Activated T-cell treated with anti-CD3 and anti-CD28 coated beads, Interleukin-2, amount 50 U/mL, for 72 hours (primary cell): ENCODE data around the gene ZC3H7A. TPM values are rescaled to one million over a fixed set of nuclear protein-coding genes. Genes with fewer than 3 reads are reported as not detected.
"Not testable (repeated sequence)": the region's sequence is repeated elsewhere in the genome, so short reads cannot be mapped to it uniquely, and the experiment has no call there.

Experiments used
- ATAC-seq, 2 donors: fragments of 150-1000 bp; cut with Tn5 transposase; replicated peaks in 1 of 2; 2 replicates each; pipeline ENCODE4 v1.10.0; 2021; ENCODE audit warnings: moderate library complexity in 2 of 2, mild to moderate bottlenecking in 1 of 2
- DNase-seq, 2 donors: peaks; one replicate each; pipeline ENCODE4 v3.0.0; 2021 to 2022; ENCODE audit warnings: mixed read lengths in 1 of 2
- H3K27ac Mint-ChIP-seq: one replicate; pipeline ENCODE4 v1.8.0; 2022; ENCODE audit warnings: mild to moderate bottlenecking, moderate library complexity, mixed read lengths
- H3K27me3 Mint-ChIP-seq: one replicate; pipeline ENCODE4 v1.8.0; 2022; ENCODE audit warnings: low read depth, mixed read lengths
- H3K36me3 Mint-ChIP-seq, 2 donors: one replicate each; pipeline ENCODE4 v1.8.0; 2022; ENCODE audit warnings: mixed read lengths in 2 of 2, mild to moderate bottlenecking in 1 of 2; ENCODE audit not compliant: insufficient read depth in 2 of 2
- H3K4me1 Mint-ChIP-seq: one replicate; pipeline ENCODE4 v1.8.0; 2022; ENCODE audit warnings: low read depth, mixed read lengths
- H3K4me3 Mint-ChIP-seq, 2 donors: one replicate each; pipeline ENCODE4 v1.8.0; 2022; ENCODE audit warnings: mild to moderate bottlenecking in 2 of 2, mixed read lengths in 2 of 2, moderate library complexity in 2 of 2
- H3K9me3 Mint-ChIP-seq, 2 donors: one replicate each; pipeline ENCODE4 v1.8.0; 2022; ENCODE audit warnings: mixed read lengths in 2 of 2
- total RNA-seq, 2 donors: library from RNA; stranded (reverse); gene quantifications; one replicate each; pipeline ENCODE4 v1.2.3, GENCODE V29; 2022

ZC3H7A gene
- total RNA-seq, 2 donors from 2014 or later: 96.3 to 105 TPM

- H3K27me3 Mint-ChIP-seq, DNase-seq, H3K4me3 Mint-ChIP-seq, H3K27ac Mint-ChIP-seq, H3K4me1 Mint-ChIP-seq, H3K9me3 Mint-ChIP-seq, H3K36me3 Mint-ChIP-seq, ATAC-seq: not testable (repeated sequence)
Observed at GRCh38 chr16:11823645-11824044, 26.6 kb upstream of the ZC3H7A start.

DNA sequence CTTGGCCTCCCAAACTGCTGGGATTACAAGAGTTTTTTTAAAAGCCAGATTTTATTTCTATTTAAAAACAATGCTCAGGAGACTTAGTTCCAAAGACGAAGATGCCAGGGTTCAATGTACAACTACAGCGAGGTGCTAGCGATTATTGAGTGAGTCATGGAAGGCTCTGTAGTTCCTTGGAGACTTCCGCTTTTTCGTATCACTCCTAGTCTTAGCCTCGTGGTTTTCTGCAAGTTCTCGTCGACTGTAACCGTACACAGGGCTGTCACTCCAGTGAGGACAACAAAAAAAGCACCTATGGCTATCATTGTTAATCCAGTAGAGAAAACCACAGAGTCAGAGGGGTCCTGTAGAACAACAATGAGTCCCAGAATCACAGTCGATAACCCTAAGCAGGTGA lies 22.7 kb upstream of the ZC3H7A start:
- ATAC-seq: no peak
- Mint-ChIP-seq H3K4me1 (no peaks in the 10 kb centered on the region), H3K27me3 (no peaks in the 10 kb centered on the region), H3K27ac (no peak overlapping the region), H3K36me3 (no peaks in the 10 kb centered on the region), H3K9me3 (no peaks in the 10 kb centered on the region), H3K4me3 (no peak overlapping the region)
- no peak for DNase-seq

- not testable (repeated sequence) for H3K36me3 Mint-ChIP-seq
Observed at GRCh38 chr16:11818970-11819369, 21.9 kb upstream of the ZC3H7A start.

DNA sequence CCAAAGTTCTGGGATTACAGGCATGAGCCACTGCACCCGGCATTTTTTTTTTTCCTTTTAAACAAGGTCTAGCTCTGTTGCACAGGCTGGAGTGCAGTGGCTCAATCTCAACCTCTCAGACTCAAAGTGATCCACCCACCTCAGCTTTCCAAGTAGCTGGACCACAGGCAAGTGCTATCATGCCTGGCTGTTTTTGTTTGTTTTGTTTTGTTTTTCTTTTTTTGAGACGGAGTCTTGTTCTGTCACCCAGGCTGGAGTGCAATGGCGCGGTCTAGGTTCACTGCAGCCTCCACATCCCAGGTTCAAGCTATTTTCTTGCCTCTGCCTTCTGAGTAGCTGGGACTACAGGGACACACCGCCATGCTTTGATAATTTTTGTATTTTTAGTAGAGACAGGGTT lies 19.1 kb upstream of the ZC3H7A start:
- Mint-ChIP-seq H3K4me1 (no peaks in the 10 kb centered on the region), H3K4me3 (no peak overlapping the region), H3K27ac (no peak overlapping the region), H3K27me3 (no peaks in the 10 kb centered on the region), H3K36me3 (no peaks in the 10 kb centered on the region), H3K9me3 (no peaks in the 10 kb centered on the region)
- ATAC-seq (no peak), DNase-seq (no peak)

More at GRCh38 chr16:11818970-11819369, 21.9 kb upstream of the ZC3H7A start:
- H3K27ac Mint-ChIP-seq, H3K9me3 Mint-ChIP-seq, H3K4me3 Mint-ChIP-seq, ATAC-seq, H3K27me3 Mint-ChIP-seq, H3K4me1 Mint-ChIP-seq, DNase-seq: not testable (repeated sequence)

GRCh38 chr16:11814800-11815199 lies 17.7 kb upstream of the ZC3H7A start:
- not testable (repeated sequence) for H3K9me3 Mint-ChIP-seq, DNase-seq, H3K27ac Mint-ChIP-seq, H3K4me3 Mint-ChIP-seq, ATAC-seq, H3K36me3 Mint-ChIP-seq, H3K27me3 Mint-ChIP-seq, H3K4me1 Mint-ChIP-seq

DNA sequence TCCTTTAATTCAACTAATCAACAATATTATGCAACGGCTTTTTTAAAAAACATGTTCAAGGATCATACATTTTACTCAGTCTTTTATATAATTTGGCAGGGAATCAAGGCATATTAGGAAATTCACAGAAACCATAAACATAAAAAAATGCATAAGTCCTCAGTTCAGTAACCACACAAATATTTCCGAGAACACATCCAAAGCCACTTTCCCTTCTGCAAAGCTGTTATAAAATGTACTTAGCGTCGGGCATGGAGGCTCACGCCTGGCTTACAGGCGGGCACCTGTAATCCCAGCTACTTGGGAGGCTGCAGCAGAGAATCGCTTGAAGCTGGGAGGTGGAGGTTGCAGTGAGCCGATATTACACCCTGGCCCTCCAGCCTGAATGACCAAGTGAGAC lies 9.7 kb upstream of the ZC3H7A start:
- H3K36me3 Mint-ChIP-seq: peaks cover 2 to 4% of the 10 kb centered on the region in 2 donors
- DNase-seq (no peak), ATAC-seq (no peak)
- no peak overlapping the region for H3K27ac Mint-ChIP-seq
- no peaks in the 10 kb centered on the region for H3K9me3 Mint-ChIP-seq
- H3K4me3 Mint-ChIP-seq: no peak overlapping the region
- H3K27me3 Mint-ChIP-seq: no peaks in the 10 kb centered on the region
- H3K4me1 Mint-ChIP-seq: peaks cover 15% of the 10 kb centered on the region

- Mint-ChIP-seq H3K36me3 (peaks cover 2 to 4% of the 10 kb centered on the region in 2 donors), H3K9me3 (no peaks in the 10 kb centered on the region), H3K4me1 (peaks cover 22% of the 10 kb centered on the region), H3K27ac (no peak overlapping the region), H3K4me3 (no peak overlapping the region), H3K27me3 (no peaks in the 10 kb centered on the region)
- DNase-seq: no peak
- no peak for ATAC-seq
Observed at GRCh38 chr16:11805556-11805955, 8.5 kb upstream of the ZC3H7A start.

DNA sequence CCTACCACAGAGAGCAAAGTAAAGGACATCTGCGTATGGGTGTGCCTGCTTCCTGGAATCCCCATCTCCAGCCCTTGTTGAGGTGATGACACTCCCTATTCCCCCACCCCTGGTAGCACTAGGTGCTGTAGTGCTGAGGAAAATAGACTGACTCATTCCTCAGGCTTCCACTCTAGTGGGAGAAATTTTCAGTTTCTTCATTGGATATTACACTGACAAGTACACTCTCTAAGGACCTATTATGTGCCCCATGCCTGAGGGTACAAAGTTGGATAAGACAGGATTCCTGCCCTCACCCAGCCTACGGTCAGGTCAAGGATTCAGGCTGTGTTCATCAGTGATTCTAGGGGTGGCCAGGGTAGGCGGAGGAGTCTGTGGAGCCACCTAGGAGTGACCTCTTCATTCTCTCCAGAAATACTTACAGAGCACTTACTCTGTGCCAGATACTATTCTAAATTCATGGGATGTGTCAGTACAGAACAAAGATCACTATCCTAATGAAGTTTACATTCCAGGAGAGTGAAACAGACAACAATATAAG lies 4.5 kb upstream of the ZC3H7A start:
- no peak for DNase-seq
- H3K9me3 Mint-ChIP-seq: no peaks in the 10 kb centered on the region
- H3K36me3 Mint-ChIP-seq: peaks cover 2 to 3% of the 10 kb centered on the region in 2 donors
- no peak overlapping the region for H3K27ac Mint-ChIP-seq
- H3K27me3 Mint-ChIP-seq: no peaks in the 10 kb centered on the region
- peaks cover 42% of the 10 kb centered on the region for H3K4me1 Mint-ChIP-seq
- H3K4me3 Mint-ChIP-seq: no peak overlapping the region
- no peak for ATAC-seq

DNA sequence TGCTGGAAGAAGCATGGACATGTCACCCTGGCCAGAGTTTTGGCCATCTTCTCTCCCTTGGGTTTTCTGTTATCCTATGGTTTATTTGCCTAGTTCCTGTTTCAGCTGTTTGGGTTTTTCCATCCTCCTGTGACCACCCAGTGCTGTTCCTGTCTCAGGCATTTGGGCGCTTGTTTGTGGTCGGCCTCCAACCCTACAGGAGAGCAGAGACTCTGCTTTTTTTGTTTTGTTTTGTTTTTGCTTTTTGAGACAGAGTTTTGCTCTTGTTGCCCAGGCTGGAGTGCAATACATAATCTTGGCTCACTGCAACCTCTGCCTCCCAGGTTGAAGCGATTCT lies 3.3 kb upstream of the ZC3H7A start:
- no peaks in the 10 kb centered on the region for H3K27me3 Mint-ChIP-seq
- H3K36me3 Mint-ChIP-seq: peaks cover 4 to 10% of the 10 kb centered on the region in 2 donors
- H3K27ac Mint-ChIP-seq: peak overlapping the region; percentile 78

GRCh38 chr16:11799509-11800381 lies 2.7 kb upstream of the ZC3H7A start:
- peak overlapping the region; percentile 78 for H3K27ac Mint-ChIP-seq
- no peaks in the 10 kb centered on the region for H3K9me3 Mint-ChIP-seq
- DNase-seq (peak in 1 of 2 donors; percentile 24), ATAC-seq (no peak)
- H3K4me1 Mint-ChIP-seq: peaks cover 57% of the 10 kb centered on the region
- H3K27me3 Mint-ChIP-seq: no peaks in the 10 kb centered on the region
- H3K4me3 Mint-ChIP-seq: peak overlapping the region; percentile 91 to 95
- H3K36me3 Mint-ChIP-seq: peaks cover 7 to 14% of the 10 kb centered on the region in 2 donors

More for the DNA sequence above, 3.3 kb upstream of the ZC3H7A start:
- ATAC-seq (no peak), DNase-seq (no peak)
- Mint-ChIP-seq H3K4me3 (peak overlapping the region; percentile 91 to 95), H3K9me3 (no peaks in the 10 kb centered on the region), H3K4me1 (peaks cover 51% of the 10 kb centered on the region)

GRCh38 chr16:11799017-11799381 lies 1.9 kb upstream of the ZC3H7A start:
- peaks cover 7 to 16% of the 10 kb centered on the region in 2 donors for H3K36me3 Mint-ChIP-seq
- peak overlapping the region; percentile 91 to 95 for H3K4me3 Mint-ChIP-seq
- no peaks in the 10 kb centered on the region for H3K9me3 Mint-ChIP-seq
- H3K4me1 Mint-ChIP-seq: peaks cover 64% of the 10 kb centered on the region
- no peak for DNase-seq
- ATAC-seq: no peak
- H3K27ac Mint-ChIP-seq: peak overlapping the region; percentile 78
- no peaks in the 10 kb centered on the region for H3K27me3 Mint-ChIP-seq

DNA sequence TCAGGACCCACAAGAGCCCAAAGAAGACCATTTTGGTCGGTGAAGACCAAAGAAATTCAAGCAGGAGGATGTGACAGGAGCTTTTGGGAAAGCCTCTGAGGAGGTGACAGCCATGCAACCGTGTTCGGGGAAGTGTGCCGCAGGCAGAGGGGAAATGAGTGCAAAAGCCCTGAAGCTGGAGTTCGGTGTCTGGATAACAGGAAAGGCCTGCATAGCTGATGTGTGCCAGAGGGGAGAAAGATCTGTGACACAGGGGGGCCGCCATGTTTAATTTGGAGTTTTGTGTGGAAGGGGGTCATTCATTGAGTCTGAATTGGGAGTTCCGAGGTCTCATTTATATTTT lies 870 bp upstream of the ZC3H7A start:
- Mint-ChIP-seq H3K9me3 (no peaks in the 10 kb centered on the region), H3K36me3 (peaks cover 7 to 16% of the 10 kb centered on the region in 2 donors), H3K27ac (peak overlapping the region; percentile 78), H3K4me1 (peaks cover 75% of the 10 kb centered on the region), H3K27me3 (no peaks in the 10 kb centered on the region), H3K4me3 (peak overlapping the region; percentile 91 to 95)
- no peak for ATAC-seq
- no peak for DNase-seq

DNA sequence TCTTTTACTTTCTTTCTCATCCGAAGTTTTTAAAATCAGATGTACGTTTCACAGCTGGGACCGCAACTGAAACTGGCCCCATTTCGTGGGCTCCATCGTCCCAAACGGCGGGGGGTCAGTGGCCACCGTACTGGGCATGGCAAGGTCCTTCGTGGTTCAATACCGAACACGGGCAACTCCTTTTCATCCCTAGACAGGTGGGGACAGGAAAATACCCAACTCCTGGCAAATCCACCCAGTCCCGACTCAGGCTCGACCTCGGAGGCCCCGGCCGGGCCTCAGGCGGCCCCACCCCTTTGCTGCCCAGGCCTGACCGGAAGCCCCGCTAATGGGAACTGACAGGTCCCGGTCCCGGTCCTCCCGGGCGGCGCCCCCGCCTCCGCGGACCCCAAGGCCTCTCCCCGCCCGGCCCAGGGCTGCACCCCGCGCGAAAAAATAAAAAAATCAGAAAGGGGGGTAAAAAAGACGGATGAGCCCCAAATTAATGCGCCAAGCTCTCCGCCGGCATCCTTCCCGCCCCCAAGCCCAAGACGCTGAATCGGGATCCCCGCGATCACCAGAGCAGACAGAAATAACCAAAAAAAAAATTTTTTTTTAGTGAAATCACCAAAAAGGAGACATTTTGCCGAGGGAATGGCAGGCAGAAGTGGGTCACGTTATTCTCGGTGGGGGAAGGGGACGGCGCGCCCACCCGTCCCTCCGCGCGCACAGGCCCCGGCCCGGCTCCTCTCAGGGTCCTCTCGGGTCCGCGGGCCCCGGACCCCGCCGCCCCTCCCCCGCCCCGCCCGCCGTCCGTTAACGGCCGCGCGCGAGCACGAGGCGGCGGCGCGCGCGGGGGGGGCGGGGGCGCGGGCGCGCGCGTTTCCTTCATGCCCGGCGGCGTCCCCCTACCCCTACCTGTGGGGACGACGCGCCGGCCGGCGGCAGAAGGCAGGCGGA lies 562 bp downstream of the ZC3H7A start:
- Mint-ChIP-seq H3K9me3 (no peaks in the 10 kb centered on the region), H3K36me3 (peaks cover 9 to 19% of the 10 kb centered on the region in 2 donors), H3K27ac (peak overlapping the region; percentile 94), H3K4me3 (peak overlapping the region; percentile 80 to 94), H3K27me3 (no peaks in the 10 kb centered on the region), H3K4me1 (peaks cover 84% of the 10 kb centered on the region)
- ATAC-seq: no peak
- peak; percentile 24 to 62 for DNase-seq
